ENCODE data around the gene PCDHGA7.
"Not testable (repeated sequence)": the region's sequence is repeated elsewhere in the genome, so short reads cannot be mapped to it uniquely, and the experiment has no call there.

Gene PCDHGA7

DNA sequence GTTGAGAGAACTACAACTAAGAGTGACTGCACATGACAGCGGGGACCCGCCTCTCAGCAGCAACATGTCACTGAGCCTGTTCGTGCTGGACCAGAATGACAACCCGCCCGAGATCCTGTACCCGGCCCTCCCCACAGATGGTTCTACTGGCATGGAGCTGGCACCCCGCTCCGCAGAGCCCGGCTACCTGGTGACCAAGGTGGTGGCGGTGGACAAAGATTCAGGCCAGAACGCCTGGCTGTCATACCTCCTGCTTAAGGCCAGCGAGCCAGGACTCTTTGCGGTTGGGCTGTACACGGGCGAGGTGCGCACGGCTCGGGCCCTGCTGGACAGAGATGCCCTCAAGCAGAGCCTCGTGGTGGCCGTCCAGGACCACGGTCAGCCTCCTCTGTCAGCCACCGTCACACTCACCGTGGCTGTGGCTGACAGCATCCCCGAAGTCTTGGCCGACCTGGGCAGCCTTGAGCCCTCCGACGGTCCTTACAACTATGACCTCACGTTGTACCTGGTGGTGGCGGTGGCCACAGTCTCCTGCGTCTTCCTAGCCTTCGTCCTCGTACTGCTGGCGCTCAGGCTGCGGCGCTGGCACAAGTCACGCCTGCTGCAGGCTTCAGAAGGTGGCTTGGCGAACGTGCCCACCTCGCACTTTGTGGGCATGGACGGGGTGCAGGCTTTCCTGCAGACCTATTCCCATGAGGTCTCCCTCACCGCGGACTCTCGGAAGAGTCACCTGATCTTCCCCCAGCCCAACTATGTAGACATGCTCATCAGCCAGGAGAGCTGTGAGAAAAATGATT lies 2.1 kb downstream of the PCDHGA7 start:
- DNase-seq (ENCODE audit: low read depth): no peak
- H3K4me3 ChIP-seq (ENCODE audit: low read length): no peak overlapping the region
- TF ChIP-seq, protein P1, sequence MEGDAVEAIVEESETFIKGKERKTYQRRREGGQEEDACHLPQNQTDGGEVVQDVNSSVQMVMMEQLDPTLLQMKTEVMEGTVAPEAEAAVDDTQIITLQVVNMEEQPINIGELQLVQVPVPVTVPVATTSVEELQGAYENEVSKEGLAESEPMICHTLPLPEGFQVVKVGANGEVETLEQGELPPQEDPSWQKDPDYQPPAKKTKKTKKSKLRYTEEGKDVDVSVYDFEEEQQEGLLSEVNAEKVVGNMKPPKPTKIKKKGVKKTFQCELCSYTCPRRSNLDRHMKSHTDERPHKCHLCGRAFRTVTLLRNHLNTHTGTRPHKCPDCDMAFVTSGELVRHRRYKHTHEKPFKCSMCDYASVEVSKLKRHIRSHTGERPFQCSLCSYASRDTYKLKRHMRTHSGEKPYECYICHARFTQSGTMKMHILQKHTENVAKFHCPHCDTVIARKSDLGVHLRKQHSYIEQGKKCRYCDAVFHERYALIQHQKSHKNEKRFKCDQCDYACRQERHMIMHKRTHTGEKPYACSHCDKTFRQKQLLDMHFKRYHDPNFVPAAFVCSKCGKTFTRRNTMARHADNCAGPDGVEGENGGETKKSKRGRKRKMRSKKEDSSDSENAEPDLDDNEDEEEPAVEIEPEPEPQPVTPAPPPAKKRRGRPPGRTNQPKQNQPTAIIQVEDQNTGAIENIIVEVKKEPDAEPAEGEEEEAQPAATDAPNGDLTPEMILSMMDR (conservative IDR thresholded peaks at IDR 0.05; ENCODE audit: low read depth, low read length): no peak

DNA sequence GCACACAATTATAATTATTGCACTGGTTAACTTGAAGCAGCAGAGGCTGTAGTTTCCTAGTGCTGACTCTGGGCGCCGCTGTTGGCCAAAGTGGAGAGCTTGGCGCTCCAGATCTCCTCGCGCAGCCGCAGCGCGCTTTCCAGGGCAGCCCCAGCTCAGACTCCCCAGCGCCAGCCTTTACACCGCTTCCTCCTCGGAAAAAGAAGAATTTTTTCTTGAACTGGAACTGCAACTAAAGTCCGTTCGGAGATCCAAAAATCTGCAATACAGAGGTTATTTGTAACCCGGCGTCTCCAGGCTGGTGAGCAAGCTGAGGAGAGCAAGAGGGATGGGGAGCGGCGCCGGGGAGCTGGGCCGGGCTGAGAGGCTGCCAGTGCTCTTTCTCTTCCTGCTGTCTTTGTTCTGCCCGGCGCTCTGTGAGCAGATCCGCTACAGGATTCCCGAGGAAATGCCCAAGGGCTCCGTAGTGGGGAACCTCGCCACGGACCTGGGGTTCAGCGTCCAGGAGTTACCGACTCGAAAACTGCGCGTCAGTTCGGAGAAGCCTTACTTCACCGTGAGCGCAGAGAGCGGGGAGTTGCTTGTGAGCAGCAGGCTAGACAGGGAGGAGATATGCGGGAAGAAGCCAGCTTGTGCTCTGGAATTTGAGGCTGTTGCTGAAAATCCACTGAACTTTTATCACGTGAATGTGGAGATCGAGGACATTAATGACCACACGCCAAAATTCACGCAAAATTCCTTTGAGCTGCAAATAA lies 5.2 kb downstream of the PCDHGA7 start, which contains the start of gene PCDHGB4:
PCDHGB4 (plus strand) TSS at position 142 of the 755 bp plus-strand sequence; CDS start at position 329, 187 bp downstream.
- peak within 1 kb of the TSS; percentile 35 for H3K4me3 ChIP-seq (ENCODE audit: low read length)
- TF ChIP-seq, protein P1 (conservative IDR thresholded peaks at IDR 0.05; ENCODE audit: low read depth, low read length): peak; percentile 57
- not testable (repeated sequence) for DNase-seq (ENCODE audit: low read depth)

DNA sequence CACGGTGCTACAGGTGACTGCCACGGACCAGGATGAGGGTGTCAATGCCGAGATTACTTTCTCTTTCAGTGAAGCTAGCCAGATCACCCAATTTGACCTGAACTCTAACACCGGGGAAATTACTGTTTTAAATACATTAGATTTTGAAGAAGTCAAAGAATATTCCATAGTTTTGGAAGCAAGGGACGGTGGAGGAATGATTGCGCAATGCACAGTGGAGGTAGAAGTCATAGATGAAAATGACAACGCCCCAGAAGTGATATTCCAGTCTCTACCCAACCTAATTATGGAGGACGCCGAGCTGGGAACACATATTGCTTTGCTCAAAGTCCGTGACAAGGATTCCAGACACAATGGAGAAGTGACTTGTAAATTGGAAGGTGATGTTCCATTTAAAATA lies 6.1 kb downstream of the PCDHGA7 start:
- no peak overlapping the region for H3K4me3 ChIP-seq (ENCODE audit: low read length)
- TF ChIP-seq, protein P1 (conservative IDR thresholded peaks at IDR 0.05; ENCODE audit: low read depth, low read length): no peak
- DNase-seq (ENCODE audit: low read depth): no peak

DNA sequence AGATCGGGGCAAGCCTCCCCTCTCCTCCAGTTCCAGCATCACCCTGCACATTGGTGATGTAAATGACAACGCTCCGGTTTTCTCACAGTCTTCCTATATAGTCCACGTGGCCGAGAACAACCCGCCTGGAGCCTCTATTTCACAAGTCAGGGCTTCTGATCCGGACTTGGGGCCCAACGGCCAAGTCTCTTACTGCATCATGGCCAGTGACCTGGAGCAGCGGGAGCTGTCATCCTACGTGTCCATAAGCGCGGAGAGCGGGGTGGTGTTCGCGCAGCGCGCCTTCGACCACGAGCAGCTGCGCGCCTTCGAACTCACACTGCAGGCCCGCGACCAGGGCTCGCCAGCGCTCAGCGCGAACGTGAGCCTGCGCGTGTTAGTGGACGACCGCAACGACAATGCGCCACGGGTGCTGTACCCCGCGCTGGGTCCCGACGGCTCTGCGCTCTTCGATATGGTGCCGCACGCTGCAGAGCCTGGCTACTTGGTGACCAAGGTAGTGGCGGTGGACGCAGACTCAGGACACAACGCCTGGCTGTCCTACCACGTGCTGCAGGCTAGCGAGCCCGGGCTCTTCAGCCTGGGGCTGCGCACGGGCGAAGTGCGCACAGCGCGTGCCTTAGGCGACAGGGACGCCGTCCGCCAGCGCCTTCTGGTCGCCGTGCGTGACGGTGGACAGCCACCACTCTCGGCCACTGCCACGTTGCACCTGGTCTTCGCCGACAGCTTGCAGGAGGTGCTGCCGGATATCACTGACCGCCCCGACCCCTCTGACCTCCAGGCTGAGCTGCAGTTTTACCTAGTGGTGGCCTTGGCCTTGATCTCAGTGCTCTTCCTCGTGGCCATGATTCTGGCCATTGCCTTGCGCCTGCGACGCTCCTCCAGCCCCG lies 6.9 kb downstream of the PCDHGA7 start:
- no peak for DNase-seq (ENCODE audit: low read depth)
- no peak overlapping the region for H3K4me3 ChIP-seq (ENCODE audit: low read length)
- TF ChIP-seq, protein P1 (conservative IDR thresholded peaks at IDR 0.05; ENCODE audit: low read depth, low read length): no peak

DNA sequence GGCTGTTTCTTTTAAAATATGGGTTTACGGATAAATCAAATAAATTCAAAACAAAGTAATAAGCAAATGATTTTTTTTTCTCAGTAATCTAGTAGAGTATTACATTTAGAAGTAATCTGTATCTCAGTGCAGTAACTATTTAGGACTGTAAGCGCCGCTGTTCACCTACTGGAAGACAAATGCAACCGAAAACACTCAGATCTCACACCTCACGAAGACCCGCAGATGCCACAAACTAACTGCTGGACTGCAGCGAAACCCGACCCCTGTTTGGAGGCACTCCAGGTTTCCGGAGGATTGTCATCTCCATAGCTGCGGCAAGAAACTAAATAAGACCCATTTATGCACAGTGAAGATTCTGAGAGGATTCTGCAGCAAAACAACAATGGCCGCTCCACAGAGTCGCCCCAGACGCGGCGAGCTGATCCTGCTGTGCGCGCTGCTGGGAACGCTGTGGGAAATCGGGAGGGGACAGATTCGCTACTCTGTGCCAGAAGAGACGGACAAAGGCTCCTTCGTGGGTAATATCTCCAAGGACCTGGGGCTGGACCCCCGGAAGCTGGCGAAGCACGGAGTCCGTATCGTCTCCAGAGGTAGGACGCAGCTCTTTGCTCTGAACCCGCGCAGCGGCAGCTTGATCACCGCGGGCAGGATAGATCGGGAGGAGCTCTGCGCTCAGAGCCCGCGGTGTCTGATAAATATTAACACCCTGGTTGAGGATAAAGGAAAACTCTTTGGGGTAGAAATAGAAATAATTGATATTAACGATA lies 10.1 kb downstream of the PCDHGA7 start, which contains the start of gene PCDHGA8:
PCDHGA8 (plus strand) TSS at position 205 of the 770 bp plus-strand sequence; CDS start at position 386, 181 bp downstream.
- H3K4me3 ChIP-seq (ENCODE audit: low read length): no peak within 1 kb of the TSS
- TF ChIP-seq, protein P1 (conservative IDR thresholded peaks at IDR 0.05; ENCODE audit: low read depth, low read length): peak; percentile 9
- DNase-seq (ENCODE audit: low read depth): no peak

DNA sequence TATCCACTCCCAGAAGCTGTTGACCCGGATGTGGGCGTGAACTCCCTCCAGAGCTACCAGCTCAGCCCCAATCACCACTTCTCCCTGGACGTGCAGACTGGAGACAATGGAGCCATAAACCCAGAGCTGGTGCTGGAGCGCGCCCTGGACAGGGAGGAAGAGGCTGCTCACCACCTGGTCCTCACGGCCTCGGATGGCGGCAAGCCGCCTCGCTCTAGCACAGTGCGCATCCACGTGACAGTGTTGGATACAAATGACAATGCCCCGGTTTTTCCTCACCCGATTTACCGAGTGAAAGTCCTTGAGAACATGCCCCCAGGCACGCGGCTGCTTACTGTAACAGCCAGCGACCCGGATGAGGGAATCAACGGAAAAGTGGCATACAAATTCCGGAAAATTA lies 10.7 kb downstream of the PCDHGA7 start:
- no peak overlapping the region for H3K4me3 ChIP-seq (ENCODE audit: low read length)
- TF ChIP-seq, protein P1 (conservative IDR thresholded peaks at IDR 0.05; ENCODE audit: low read depth, low read length): no peak
- DNase-seq (ENCODE audit: low read depth): no peak

DNA sequence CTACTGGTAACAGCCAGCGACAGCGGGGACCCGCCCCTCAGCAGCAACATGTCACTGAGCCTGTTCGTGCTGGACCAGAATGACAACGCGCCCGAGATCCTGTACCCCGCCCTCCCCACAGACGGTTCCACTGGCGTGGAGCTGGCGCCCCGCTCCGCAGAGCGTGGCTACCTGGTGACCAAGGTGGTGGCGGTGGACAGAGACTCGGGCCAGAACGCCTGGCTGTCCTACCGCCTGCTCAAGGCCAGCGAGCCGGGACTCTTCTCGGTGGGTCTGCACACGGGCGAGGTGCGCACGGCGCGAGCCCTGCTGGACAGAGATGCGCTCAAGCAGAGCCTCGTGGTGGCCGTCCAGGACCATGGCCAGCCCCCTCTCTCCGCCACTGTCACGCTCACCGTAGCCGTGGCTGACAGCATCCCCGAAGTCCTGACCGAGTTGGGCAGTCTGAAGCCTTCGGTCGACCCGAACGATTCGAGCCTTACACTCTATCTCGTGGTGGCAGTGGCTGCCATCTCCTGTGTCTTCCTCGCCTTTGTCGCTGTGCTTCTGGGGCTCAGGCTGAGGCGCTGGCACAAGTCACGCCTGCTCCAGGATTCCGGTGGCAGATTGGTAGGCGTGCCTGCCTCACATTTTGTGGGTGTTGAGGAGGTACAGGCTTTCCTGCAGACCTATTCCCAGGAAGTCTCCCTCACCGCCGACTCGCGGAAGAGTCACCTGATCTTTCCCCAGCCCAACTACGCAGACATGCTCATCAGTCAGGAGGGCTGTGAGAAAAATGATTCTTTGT lies 12.1 kb downstream of the PCDHGA7 start:
- H3K4me3 ChIP-seq (ENCODE audit: low read length); DNase-seq (ENCODE audit: low read depth): not testable (repeated sequence)
